ENCODE data around the gene TMEM183A.
A peak's percentile ranks its signal among the peaks of the same experiment; 100 is the strongest.

The TMEM183A gene

GRCh38 chr1:203051841-203052324, 44.7 kb downstream of the TMEM183A start:
- no peak overlapping the region for H3K27ac ChIP-seq (ENCODE audit: low read length)
- no peaks in the 10 kb centered on the region for H3K9me3 ChIP-seq (ENCODE audit: insufficient read depth, low read depth, low read length)
- peaks cover 22% of the 10 kb centered on the region for H3K4me1 ChIP-seq (ENCODE audit: insufficient read depth, low read length)
- no peaks in the 10 kb centered on the region; the same call in 1 of the 2 replicates for H3K27me3 ChIP-seq (ENCODE audit: insufficient read depth, low read length)
- H3K4me3 ChIP-seq (ENCODE audit: low read length) = no peak overlapping the region
- H3K9ac ChIP-seq (ENCODE audit: low read depth, low read length) = no peak overlapping the region
- H3K36me3 ChIP-seq (ENCODE audit: insufficient read depth, low read depth, low read length) = no peaks in the 10 kb centered on the region

GRCh38 chr1:203052601-203053000, 45.4 kb downstream of the TMEM183A start:
- no peak overlapping the region for H3K9ac ChIP-seq (ENCODE audit: low read depth, low read length)
- no peaks in the 10 kb centered on the region; the same call in 1 of the 2 replicates for H3K27me3 ChIP-seq (ENCODE audit: insufficient read depth, low read length)
- H3K36me3 ChIP-seq (ENCODE audit: insufficient read depth, low read depth, low read length) = no peaks in the 10 kb centered on the region
- no peak overlapping the region for H3K4me3 ChIP-seq (ENCODE audit: low read length)
- H3K9me3 ChIP-seq (ENCODE audit: insufficient read depth, low read depth, low read length) = no peaks in the 10 kb centered on the region
- no peak overlapping the region for H3K27ac ChIP-seq (ENCODE audit: low read length)
- peaks cover 22% of the 10 kb centered on the region for H3K4me1 ChIP-seq (ENCODE audit: insufficient read depth, low read length)

GRCh38 chr1:203054184-203054583, 47.0 kb downstream of the TMEM183A start:
- Histone ChIP-seq H3K9me3 (ENCODE audit: insufficient read depth, low read depth, low read length) (no peaks in the 10 kb centered on the region), H3K27ac (ENCODE audit: low read length) (no peak overlapping the region), H3K4me3 (ENCODE audit: low read length) (peak overlapping the region; percentile 8; the same call in 1 of the 2 replicates), H3K36me3 (ENCODE audit: insufficient read depth, low read depth, low read length) (no peaks in the 10 kb centered on the region), H3K27me3 (ENCODE audit: insufficient read depth, low read length) (no peaks in the 10 kb centered on the region), H3K4me1 (ENCODE audit: insufficient read depth, low read length) (peaks cover 22% of the 10 kb centered on the region), H3K9ac (ENCODE audit: low read depth, low read length) (0 out of 2 replicates have a peak overlapping the region, but pooled peaks have one; percentile 16)

GRCh38 chr1:203054642-203055041, 47.5 kb downstream of the TMEM183A start:
- Histone ChIP-seq H3K9me3 (ENCODE audit: insufficient read depth, low read depth, low read length) (no peaks in the 10 kb centered on the region), H3K36me3 (ENCODE audit: insufficient read depth, low read depth, low read length) (no peaks in the 10 kb centered on the region), H3K27ac (ENCODE audit: low read length) (no peak overlapping the region), H3K4me3 (ENCODE audit: low read length) (no peak overlapping the region), H3K27me3 (ENCODE audit: insufficient read depth, low read length) (no peaks in the 10 kb centered on the region), H3K9ac (ENCODE audit: low read depth, low read length) (peak overlapping the region; percentile 56), H3K4me1 (ENCODE audit: insufficient read depth, low read length) (peaks cover 22% of the 10 kb centered on the region)

- Histone ChIP-seq H3K36me3 (ENCODE audit: insufficient read depth, low read depth, low read length) (no peaks in the 10 kb centered on the region), H3K9me3 (ENCODE audit: insufficient read depth, low read depth, low read length) (no peaks in the 10 kb centered on the region), H3K27me3 (ENCODE audit: insufficient read depth, low read length) (no peaks in the 10 kb centered on the region), H3K4me3 (ENCODE audit: low read length) (no peak overlapping the region), H3K9ac (ENCODE audit: low read depth, low read length) (peak overlapping the region; percentile 56), H3K4me1 (ENCODE audit: insufficient read depth, low read length) (peaks cover 22% of the 10 kb centered on the region), H3K27ac (ENCODE audit: low read length) (no peak overlapping the region)
Observed at GRCh38 chr1:203055161-203055799, 48.1 kb downstream of the TMEM183A start.

- Histone ChIP-seq H3K4me3 (ENCODE audit: low read length) (no peak overlapping the region), H3K27me3 (ENCODE audit: insufficient read depth, low read length) (no peaks in the 10 kb centered on the region), H3K36me3 (ENCODE audit: insufficient read depth, low read depth, low read length) (no peaks in the 10 kb centered on the region), H3K9ac (ENCODE audit: low read depth, low read length) (no peak overlapping the region), H3K9me3 (ENCODE audit: insufficient read depth, low read depth, low read length) (no peaks in the 10 kb centered on the region), H3K4me1 (ENCODE audit: insufficient read depth, low read length) (peaks cover 22% of the 10 kb centered on the region), H3K27ac (ENCODE audit: low read length) (no peak overlapping the region)
Observed at GRCh38 chr1:203056012-203056411, 48.8 kb downstream of the TMEM183A start.

GRCh38 chr1:203056516-203056915, 49.3 kb downstream of the TMEM183A start:
- Histone ChIP-seq H3K4me3 (ENCODE audit: low read length) (no peak overlapping the region), H3K9me3 (ENCODE audit: insufficient read depth, low read depth, low read length) (no peaks in the 10 kb centered on the region), H3K4me1 (ENCODE audit: insufficient read depth, low read length) (peaks cover 22% of the 10 kb centered on the region), H3K9ac (ENCODE audit: low read depth, low read length) (no peak overlapping the region), H3K27me3 (ENCODE audit: insufficient read depth, low read length) (no peaks in the 10 kb centered on the region), H3K36me3 (ENCODE audit: insufficient read depth, low read depth, low read length) (no peaks in the 10 kb centered on the region), H3K27ac (ENCODE audit: low read length) (no peak overlapping the region)

- Histone ChIP-seq H3K4me1 (ENCODE audit: insufficient read depth, low read length) (peaks cover 22% of the 10 kb centered on the region), H3K9me3 (ENCODE audit: insufficient read depth, low read depth, low read length) (no peaks in the 10 kb centered on the region; the same call in 1 of the 2 replicates), H3K27me3 (ENCODE audit: insufficient read depth, low read length) (no peaks in the 10 kb centered on the region), H3K9ac (ENCODE audit: low read depth, low read length) (no peak overlapping the region), H3K36me3 (ENCODE audit: insufficient read depth, low read depth, low read length) (no peaks in the 10 kb centered on the region), H3K4me3 (ENCODE audit: low read length) (no peak overlapping the region), H3K27ac (ENCODE audit: low read length) (no peak overlapping the region)
Observed at GRCh38 chr1:203057911-203058675, 50.9 kb downstream of the TMEM183A start.

- H3K4me3 ChIP-seq (ENCODE audit: low read length) = no peak overlapping the region
- no peaks in the 10 kb centered on the region; the same call in 1 of the 2 replicates for H3K9me3 ChIP-seq (ENCODE audit: insufficient read depth, low read depth, low read length)
- H3K4me1 ChIP-seq (ENCODE audit: insufficient read depth, low read length) = peaks cover 19% of the 10 kb centered on the region
- no peaks in the 10 kb centered on the region for H3K36me3 ChIP-seq (ENCODE audit: insufficient read depth, low read depth, low read length)
- no peak overlapping the region for H3K27ac ChIP-seq (ENCODE audit: low read length)
- H3K27me3 ChIP-seq (ENCODE audit: insufficient read depth, low read length) = no peaks in the 10 kb centered on the region
- no peak overlapping the region for H3K9ac ChIP-seq (ENCODE audit: low read depth, low read length)
Observed at GRCh38 chr1:203058676-203058935, 51.4 kb downstream of the TMEM183A start.

GRCh38 chr1:203059485-203059884, 52.3 kb downstream of the TMEM183A start:
- no peak overlapping the region for H3K9ac ChIP-seq (ENCODE audit: low read depth, low read length)
- no peaks in the 10 kb centered on the region for H3K36me3 ChIP-seq (ENCODE audit: insufficient read depth, low read depth, low read length)
- peaks cover 12% of the 10 kb centered on the region for H3K4me1 ChIP-seq (ENCODE audit: insufficient read depth, low read length)
- H3K9me3 ChIP-seq (ENCODE audit: insufficient read depth, low read depth, low read length) = no peaks in the 10 kb centered on the region; the same call in 1 of the 2 replicates
- H3K27ac ChIP-seq (ENCODE audit: low read length) = no peak overlapping the region
- H3K4me3 ChIP-seq (ENCODE audit: low read length) = no peak overlapping the region
- H3K27me3 ChIP-seq (ENCODE audit: insufficient read depth, low read length) = no peaks in the 10 kb centered on the region

- Histone ChIP-seq H3K9me3 (ENCODE audit: insufficient read depth, low read depth, low read length) (no peaks in the 10 kb centered on the region; the same call in 1 of the 2 replicates), H3K4me1 (ENCODE audit: insufficient read depth, low read length) (peaks cover 6% of the 10 kb centered on the region; the same call in 1 of the 2 replicates), H3K4me3 (ENCODE audit: low read length) (no peak overlapping the region), H3K27me3 (ENCODE audit: insufficient read depth, low read length) (no peaks in the 10 kb centered on the region), H3K27ac (ENCODE audit: low read length) (no peak overlapping the region), H3K36me3 (ENCODE audit: insufficient read depth, low read depth, low read length) (no peaks in the 10 kb centered on the region), H3K9ac (ENCODE audit: low read depth, low read length) (no peak overlapping the region)
Observed at GRCh38 chr1:203060115-203060514, 52.9 kb downstream of the TMEM183A start.

- H3K4me3 ChIP-seq (ENCODE audit: low read length) = no peak overlapping the region
- H3K9me3 ChIP-seq (ENCODE audit: insufficient read depth, low read depth, low read length) = no peaks in the 10 kb centered on the region; the same call in 1 of the 2 replicates
- H3K36me3 ChIP-seq (ENCODE audit: insufficient read depth, low read depth, low read length) = no peaks in the 10 kb centered on the region
- no peak overlapping the region for H3K9ac ChIP-seq (ENCODE audit: low read depth, low read length)
- H3K27ac ChIP-seq (ENCODE audit: low read length) = no peak overlapping the region
- no peaks in the 10 kb centered on the region for H3K27me3 ChIP-seq (ENCODE audit: insufficient read depth, low read length)
- H3K4me1 ChIP-seq (ENCODE audit: insufficient read depth, low read length) = no peaks in the 10 kb centered on the region
Observed at GRCh38 chr1:203063287-203063686, 56.1 kb downstream of the TMEM183A start.

Measured in iPS-20b (cell line).